ENCODE results near the gene SHC3. TPM values are rescaled to one million over a fixed set of nuclear protein-coding genes. Genes with fewer than 3 reads are reported as not detected.

SHC3 gene
- total and polyA plus RNA-seq, 2 experiments from 2014 or later = 1.3 to 2.9 TPM

GRCh38 chr9:89037346-89037745 lies 141.3 kb downstream of the SHC3 start:
- Mint-ChIP-seq H3K9me3 (no peaks in the 10 kb centered on the region), H3K36me3 (ENCODE audit: low read depth) (no peaks in the 10 kb centered on the region; the same call in 2 of the 3 replicates), H3K4me1 (no peaks in the 10 kb centered on the region), H3K4me3 (no peak overlapping the region), H3K27ac (no peak overlapping the region), H3K27me3 (ENCODE audit: insufficient read depth, low read depth, poor library complexity) (peaks cover 2% of the 10 kb centered on the region)
- H3K4me1 ChIP-seq (ENCODE audit: insufficient read depth) = no peaks in the 10 kb centered on the region
- no peak for DNase-seq (ENCODE audit: low spot score)
- no peak overlapping the region for H3K27ac ChIP-seq (ENCODE audit: low read depth)
- no peak overlapping the region for H3K4me2 ChIP-seq
- no peaks in the 10 kb centered on the region for H3F3A ChIP-seq (replicated peaks; ENCODE audit: low read depth)
- no peaks in the 10 kb centered on the region for H4K20me1 ChIP-seq (replicated peaks; ENCODE audit: insufficient read depth)
- no peaks in the 10 kb centered on the region for H3K27me3 ChIP-seq (ENCODE audit: insufficient read depth)
- no peak for ATAC-seq
- TF ChIP-seq JUNB (IDR thresholded peaks at IDR 0.05; ENCODE audit: unreplicated experiment) (no peak), EZH2phosphoT487 (IDR thresholded peaks at IDR 0.05; ENCODE audit: unreplicated experiment) (no peak), NANOG (IDR thresholded peaks at IDR 0.05; ENCODE audit: borderline replicate concordance) (no peak), REST (IDR thresholded peaks at IDR 0.05; ENCODE audit: unreplicated experiment) (no peak), CREB1 (CRISPR knock-in tag; IDR thresholded peaks at IDR 0.05; ENCODE audit: low read depth) (no peak), EZH2 (IDR thresholded peaks at IDR 0.05; ENCODE audit: low read depth, unreplicated experiment) (no peak), STAT1 (IDR thresholded peaks at IDR 0.05; ENCODE audit: unreplicated experiment) (no peak), ETS1 (IDR thresholded peaks at IDR 0.05) (no peak), POLR2AphosphoS5 (IDR thresholded peaks at IDR 0.05; ENCODE audit: low read depth) (no peak), ZNF331 (CRISPR knock-in tag; IDR thresholded peaks at IDR 0.05; ENCODE audit: low read depth) (no peak), ZNF114 (CRISPR knock-in tag; IDR thresholded peaks at IDR 0.05) (no peak)
- TF ChIP-seq, protein P1, sequence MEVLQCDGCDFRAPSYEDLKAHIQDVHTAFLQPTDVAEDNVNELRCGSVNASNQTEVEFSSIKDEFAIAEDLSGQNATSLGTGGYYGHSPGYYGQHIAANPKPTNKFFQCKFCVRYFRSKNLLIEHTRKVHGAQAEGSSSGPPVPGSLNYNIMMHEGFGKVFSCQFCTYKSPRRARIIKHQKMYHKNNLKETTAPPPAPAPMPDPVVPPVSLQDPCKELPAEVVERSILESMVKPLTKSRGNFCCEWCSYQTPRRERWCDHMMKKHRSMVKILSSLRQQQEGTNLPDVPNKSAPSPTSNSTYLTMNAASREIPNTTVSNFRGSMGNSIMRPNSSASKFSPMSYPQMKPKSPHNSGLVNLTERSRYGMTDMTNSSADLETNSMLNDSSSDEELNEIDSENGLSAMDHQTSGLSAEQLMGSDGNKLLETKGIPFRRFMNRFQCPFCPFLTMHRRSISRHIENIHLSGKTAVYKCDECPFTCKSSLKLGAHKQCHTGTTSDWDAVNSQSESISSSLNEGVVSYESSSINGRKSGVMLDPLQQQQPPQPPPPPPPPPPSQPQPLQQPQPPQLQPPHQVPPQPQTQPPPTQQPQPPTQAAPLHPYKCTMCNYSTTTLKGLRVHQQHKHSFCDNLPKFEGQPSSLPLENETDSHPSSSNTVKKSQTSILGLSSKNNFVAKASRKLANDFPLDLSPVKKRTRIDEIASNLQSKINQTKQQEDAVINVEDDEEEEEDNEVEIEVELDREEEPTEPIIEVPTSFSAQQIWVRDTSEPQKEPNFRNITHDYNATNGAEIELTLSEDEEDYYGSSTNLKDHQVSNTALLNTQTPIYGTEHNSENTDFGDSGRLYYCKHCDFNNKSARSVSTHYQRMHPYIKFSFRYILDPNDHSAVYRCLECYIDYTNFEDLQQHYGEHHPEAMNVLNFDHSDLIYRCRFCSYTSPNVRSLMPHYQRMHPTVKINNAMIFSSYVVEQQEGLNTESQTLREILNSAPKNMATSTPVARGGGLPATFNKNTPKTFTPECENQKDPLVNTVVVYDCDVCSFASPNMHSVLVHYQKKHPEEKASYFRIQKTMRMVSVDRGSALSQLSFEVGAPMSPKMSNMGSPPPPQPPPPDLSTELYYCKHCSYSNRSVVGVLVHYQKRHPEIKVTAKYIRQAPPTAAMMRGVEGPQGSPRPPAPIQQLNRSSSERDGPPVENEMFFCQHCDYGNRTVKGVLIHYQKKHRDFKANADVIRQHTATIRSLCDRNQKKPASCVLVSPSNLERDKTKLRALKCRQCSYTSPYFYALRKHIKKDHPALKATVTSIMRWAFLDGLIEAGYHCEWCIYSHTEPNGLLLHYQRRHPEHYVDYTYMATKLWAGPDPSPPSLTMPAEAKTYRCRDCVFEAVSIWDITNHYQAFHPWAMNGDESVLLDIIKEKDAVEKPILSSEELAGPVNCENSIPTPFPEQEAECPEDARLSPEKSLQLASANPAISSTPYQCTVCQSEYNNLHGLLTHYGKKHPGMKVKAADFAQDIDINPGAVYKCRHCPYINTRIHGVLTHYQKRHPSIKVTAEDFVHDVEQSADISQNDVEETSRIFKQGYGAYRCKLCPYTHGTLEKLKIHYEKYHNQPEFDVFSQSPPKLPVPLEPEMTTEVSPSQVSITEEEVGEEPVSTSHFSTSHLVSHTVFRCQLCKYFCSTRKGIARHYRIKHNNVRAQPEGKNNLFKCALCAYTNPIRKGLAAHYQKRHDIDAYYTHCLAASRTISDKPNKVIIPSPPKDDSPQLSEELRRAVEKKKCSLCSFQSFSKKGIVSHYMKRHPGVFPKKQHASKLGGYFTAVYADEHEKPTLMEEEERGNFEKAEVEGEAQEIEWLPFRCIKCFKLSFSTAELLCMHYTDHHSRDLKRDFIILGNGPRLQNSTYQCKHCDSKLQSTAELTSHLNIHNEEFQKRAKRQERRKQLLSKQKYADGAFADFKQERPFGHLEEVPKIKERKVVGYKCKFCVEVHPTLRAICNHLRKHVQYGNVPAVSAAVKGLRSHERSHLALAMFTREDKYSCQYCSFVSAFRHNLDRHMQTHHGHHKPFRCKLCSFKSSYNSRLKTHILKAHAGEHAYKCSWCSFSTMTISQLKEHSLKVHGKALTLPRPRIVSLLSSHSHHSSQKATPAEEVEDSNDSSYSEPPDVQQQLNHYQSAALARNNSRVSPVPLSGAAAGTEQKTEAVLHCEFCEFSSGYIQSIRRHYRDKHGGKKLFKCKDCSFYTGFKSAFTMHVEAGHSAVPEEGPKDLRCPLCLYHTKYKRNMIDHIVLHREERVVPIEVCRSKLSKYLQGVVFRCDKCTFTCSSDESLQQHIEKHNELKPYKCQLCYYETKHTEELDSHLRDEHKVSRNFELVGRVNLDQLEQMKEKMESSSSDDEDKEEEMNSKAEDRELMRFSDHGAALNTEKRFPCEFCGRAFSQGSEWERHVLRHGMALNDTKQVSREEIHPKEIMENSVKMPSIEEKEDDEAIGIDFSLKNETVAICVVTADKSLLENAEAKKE (CRISPR knock-in tag; IDR thresholded peaks at IDR 0.05) = no peak
- TF ChIP-seq, protein P2, sequence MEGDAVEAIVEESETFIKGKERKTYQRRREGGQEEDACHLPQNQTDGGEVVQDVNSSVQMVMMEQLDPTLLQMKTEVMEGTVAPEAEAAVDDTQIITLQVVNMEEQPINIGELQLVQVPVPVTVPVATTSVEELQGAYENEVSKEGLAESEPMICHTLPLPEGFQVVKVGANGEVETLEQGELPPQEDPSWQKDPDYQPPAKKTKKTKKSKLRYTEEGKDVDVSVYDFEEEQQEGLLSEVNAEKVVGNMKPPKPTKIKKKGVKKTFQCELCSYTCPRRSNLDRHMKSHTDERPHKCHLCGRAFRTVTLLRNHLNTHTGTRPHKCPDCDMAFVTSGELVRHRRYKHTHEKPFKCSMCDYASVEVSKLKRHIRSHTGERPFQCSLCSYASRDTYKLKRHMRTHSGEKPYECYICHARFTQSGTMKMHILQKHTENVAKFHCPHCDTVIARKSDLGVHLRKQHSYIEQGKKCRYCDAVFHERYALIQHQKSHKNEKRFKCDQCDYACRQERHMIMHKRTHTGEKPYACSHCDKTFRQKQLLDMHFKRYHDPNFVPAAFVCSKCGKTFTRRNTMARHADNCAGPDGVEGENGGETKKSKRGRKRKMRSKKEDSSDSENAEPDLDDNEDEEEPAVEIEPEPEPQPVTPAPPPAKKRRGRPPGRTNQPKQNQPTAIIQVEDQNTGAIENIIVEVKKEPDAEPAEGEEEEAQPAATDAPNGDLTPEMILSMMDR (conservative IDR thresholded peaks at IDR 0.05; ENCODE audit: low read depth in 2 of 2) = no peak
- no peak overlapping the region for H2AFZ ChIP-seq
- no peak overlapping the region for H3K4me3 ChIP-seq
- no peaks in the 10 kb centered on the region for H3K36me3 ChIP-seq (ENCODE audit: insufficient read depth)
- H3K79me2 ChIP-seq (replicated peaks; ENCODE audit: insufficient read depth) = no peaks in the 10 kb centered on the region
- H3K9me2 ChIP-seq (ENCODE audit: insufficient read depth) = peaks cover 9% of the 10 kb centered on the region; the same call in 1 of the 2 replicates

Measured in GM23338 (cell line).